Regular cardiac myocyte (primary cell): ENCODE data around the gene SMYD4. TPM values are rescaled to one million over a fixed set of nuclear protein-coding genes. Genes with fewer than 3 reads are reported as not detected.

Experiments used
- total RNA-seq: library from RNA; depleted of rRNA; stranded (reverse); fragments of >200 nt; gene quantifications from 2 replicates; pipeline ENCODE4 v1.2.3, GENCODE V29; 2014

SMYD4 gene
- total RNA-seq, result 7.3 and 7.9 TPM in 2 replicates

GRCh38 chr17:1829592-1830257, at the start of gene SMYD4, which contains the start of gene RPA1:
Gene SMYD4 (minus strand): TSS chr17:1829902. CDS start chr17:1827994, 1,908 bp downstream.
Gene RPA1 (plus strand): TSS chr17:1830005. CDS start chr17:1830094, 89 bp downstream.

GRCh38 chr17:1742371-1743087, 87.2 kb downstream of the SMYD4 start, which contains the start of gene SERPINF2:
Gene SERPINF2 (plus strand): TSS chr17:1742871. CDS start chr17:1744996, 2,125 bp downstream.

Other genes with a start within 250 kb of the SMYD4 start
- 5.9 and 7.9 TPM in 2 replicates for gene SLC43A2, start 201.1 kb downstream of the SMYD4 start, total RNA-seq
- 0.96 and 3.1 TPM in 2 replicates for gene SCARF1, start 184.2 kb downstream of the SMYD4 start, total RNA-seq
- 5.6 and 6.2 TPM in 2 replicates for gene RILP, start 180.0 kb downstream of the SMYD4 start, total RNA-seq
- 51.9 and 112 TPM in 2 replicates for gene PRPF8, start 145.0 kb downstream of the SMYD4 start, total RNA-seq
- 1.7 and 2.0 TPM in 2 replicates for gene TLCD2, start 119.5 kb downstream of the SMYD4 start, total RNA-seq
- gene WDR81, start 105.2 kb downstream of the SMYD4 start, total RNA-seq, result 18.8 and 25.4 TPM in 2 replicates
- gene SERPINF2, start 87.0 kb downstream of the SMYD4 start, total RNA-seq, result 0.19 and 0.28 TPM in 2 replicates
- 29.9 and 45.1 TPM in 2 replicates for gene SERPINF1, start 67.8 kb downstream of the SMYD4 start, total RNA-seq
- 14.1 and 61.9 TPM in 2 replicates for gene RPA1, start 103 bp upstream of the SMYD4 start, total RNA-seq
- gene RTN4RL1, start 195.4 kb upstream of the SMYD4 start, total RNA-seq, result under 0.01 TPM in 1 of 2 replicates, not detected in the other
- gene DPH1, start 200.3 kb upstream of the SMYD4 start, total RNA-seq, result 18.6 and 25.4 TPM in 2 replicates
- 31.0 and 64.2 TPM in 2 replicates for gene OVCA2, start 212.1 kb upstream of the SMYD4 start, total RNA-seq
- 57.5 and 67.1 TPM in 2 replicates for gene HIC1, start 225.2 kb upstream of the SMYD4 start, total RNA-seq